ENCODE results near the gene SLC26A5.
"Not testable (repeated sequence)": the region's sequence is repeated elsewhere in the genome, so short reads cannot be mapped to it uniquely, and the experiment has no call there.

Gene SLC26A5

GRCh38 chr7:103446049-103446520 lies at the start of gene SLC26A5:
Gene SLC26A5 (minus strand): TSS chr7:103446207. CDS start chr7:103421514, 24,693 bp downstream.
- DNase-seq: no peak

GRCh38 chr7:103487419-103487818 lies 41.4 kb upstream of the SLC26A5 start:
- DNase-seq: no peak

GRCh38 chr7:103486873-103487272 lies 40.9 kb upstream of the SLC26A5 start:
- DNase-seq: not testable (repeated sequence)

- DNase-seq: no peak
Measured at GRCh38 chr7:103480771-103481170, 34.8 kb upstream of the SLC26A5 start.

GRCh38 chr7:103474956-103475355 lies 28.9 kb upstream of the SLC26A5 start:
- DNase-seq: no peak

- no peak for DNase-seq
Measured at GRCh38 chr7:103469095-103469948, 23.3 kb upstream of the SLC26A5 start.

- no peak for DNase-seq
Measured at GRCh38 chr7:103466814-103467213, 20.8 kb upstream of the SLC26A5 start.

- no peak for DNase-seq
Measured at GRCh38 chr7:103462358-103462757, 16.4 kb upstream of the SLC26A5 start.

- DNase-seq: peak; percentile 32
Measured at GRCh38 chr7:103447073-103447960, 1.3 kb upstream of the SLC26A5 start.

- no peak for DNase-seq
Measured at GRCh38 chr7:103445228-103446048, 569 bp downstream of the SLC26A5 start.

- no peak for DNase-seq
Measured at GRCh38 chr7:103439661-103440060, 6.3 kb downstream of the SLC26A5 start.

- DNase-seq: no peak
Measured at GRCh38 chr7:103437623-103438022, 8.4 kb downstream of the SLC26A5 start.

- no peak for DNase-seq
Measured at GRCh38 chr7:103432712-103433111, 13.3 kb downstream of the SLC26A5 start.

- DNase-seq: no peak
Measured at GRCh38 chr7:103425177-103425576, 20.8 kb downstream of the SLC26A5 start.

- DNase-seq: no peak
Measured at GRCh38 chr7:103423467-103424179, 22.4 kb downstream of the SLC26A5 start.

GRCh38 chr7:103420857-103421384 lies 25.1 kb downstream of the SLC26A5 start:
- DNase-seq: no peak

- no peak for DNase-seq
Measured at GRCh38 chr7:103418241-103418640, 27.8 kb downstream of the SLC26A5 start.

- DNase-seq: no peak
Measured at GRCh38 chr7:103413407-103413806, 32.6 kb downstream of the SLC26A5 start.

GRCh38 chr7:103412151-103412550 lies 33.9 kb downstream of the SLC26A5 start:
- DNase-seq: no peak

- DNase-seq: not testable (repeated sequence)
Measured at GRCh38 chr7:103405789-103406613, 40.0 kb downstream of the SLC26A5 start.

- DNase-seq: not testable (repeated sequence)
Measured at GRCh38 chr7:103399687-103400086, 46.3 kb downstream of the SLC26A5 start.

Measured in HCEC 1CT (cell line).